HepG2 (cell line): ENCODE data around the gene PRKAG3. TPM values are rescaled to one million over a fixed set of nuclear protein-coding genes. Genes with fewer than 3 reads are reported as not detected.

ENCODE experiments used
- KDM5A ChIP-seq: fragments of 200-600 bp; sonication (generic); IDR thresholded peaks from 2 replicates; pipeline ENCODE4 v1.7.0; 2018; ENCODE audit warnings: antibody characterized with exemption, mild to moderate bottlenecking, low read length, borderline replicate concordance
- YEATS2 ChIP-seq: sonication (generic); formaldehyde crosslinking; IDR thresholded peaks from 2 replicates; pipeline ENCODE4 v1.4.0; 2020; ENCODE audit warnings: missing genetic modification reagents, borderline replicate concordance
- ZFP36 ChIP-seq: fragments of 150-350 bp; IDR thresholded peaks from 2 replicates; pipeline ENCODE4 v1.6.1; 2018; ENCODE audit warnings: borderline replicate concordance, low read length, low read depth; ENCODE audit not compliant: partially characterized antibody
- ZFYVE20 ChIP-seq: sonication (generic); formaldehyde crosslinking; IDR thresholded peaks from 2 replicates; pipeline ENCODE4 v1.8.0; 2023; ENCODE audit warnings: low read depth, mild to moderate bottlenecking, moderate library complexity, missing genetic modification reagents, borderline replicate concordance
- ZNF350 ChIP-seq: sonication (generic); formaldehyde crosslinking; IDR thresholded peaks from 2 replicates; pipeline ENCODE4 v1.4.0; 2020; ENCODE audit warnings: mild to moderate bottlenecking, low read depth, missing genetic modification reagents, borderline replicate concordance
- polyA plus RNA-seq, 8 experiments: library from polyadenylated mRNA; depleted of rRNA in 3 of 8; stranded (reverse) in 7 of 8; unstranded in 1 of 8; fragments of >200 nt; fragmentation: Illumina TruSeq in 4 of 8; extraction: Trizol in 4 of 8; gene quantifications; 2 replicates each; pipeline versions ENCODE4 v1.2.1 to v1.2.3, GENCODE V29; 2011 to 2016; ENCODE audit warnings: low read depth in 4 of 8, missing spikeins in 1 of 8, mixed read lengths in 1 of 8; ENCODE audit not compliant: insufficient read depth in 1 of 8
- total RNA-seq, 5 experiments: library from RNA; depleted of rRNA; stranded (reverse); fragments of >200 nt; fragmentation: Illumina TruSeq; extraction: Trizol; gene quantifications; 2 replicates each; pipeline ENCODE4 v1.2.3, GENCODE V29; 2016; ENCODE audit warnings: low read depth in 1 of 5
- TF ChIP-seq, protein P1 (sequence below): IDR thresholded peaks from 2 replicates; pipeline ENCODE4 v1.6.1; 2016; ENCODE audit warnings: low read depth
- TF ChIP-seq, protein P2 (sequence below): IDR thresholded peaks from 2 replicates; pipeline ENCODE4 v1.6.1; 2016; ENCODE audit warnings: missing compliant biosample characterization, missing genetic modification reagents, borderline replicate concordance
- TF ChIP-seq, protein P3 (sequence below): sonication (generic); formaldehyde crosslinking; IDR thresholded peaks from 2 replicates; pipeline ENCODE4 v1.4.0; 2020; ENCODE audit warnings: missing genetic modification reagents, borderline replicate concordance
- TF ChIP-seq, protein P4 (sequence below): IDR thresholded peaks from 2 replicates; pipeline ENCODE4 v1.4.0; 2020; ENCODE audit warnings: mild to moderate bottlenecking, missing genetic modification reagents
- TF ChIP-seq, protein P5 (sequence below): sonication (generic); formaldehyde crosslinking; IDR thresholded peaks from 2 replicates; pipeline ENCODE4 v1.5.0; 2020; ENCODE audit warnings: mild to moderate bottlenecking, low read depth, missing genetic modification reagents, borderline replicate concordance
- TF ChIP-seq, protein P6 (sequence below): IDR thresholded peaks from 2 replicates; pipeline ENCODE4 v1.6.1; 2016; ENCODE audit warnings: control low read depth

Gene PRKAG3
- total and polyA plus RNA-seq, 2 of the 13 experiments (the other 11 are each of a cell fraction or from before 2014, with no cell fraction given), result not detected

DNA sequence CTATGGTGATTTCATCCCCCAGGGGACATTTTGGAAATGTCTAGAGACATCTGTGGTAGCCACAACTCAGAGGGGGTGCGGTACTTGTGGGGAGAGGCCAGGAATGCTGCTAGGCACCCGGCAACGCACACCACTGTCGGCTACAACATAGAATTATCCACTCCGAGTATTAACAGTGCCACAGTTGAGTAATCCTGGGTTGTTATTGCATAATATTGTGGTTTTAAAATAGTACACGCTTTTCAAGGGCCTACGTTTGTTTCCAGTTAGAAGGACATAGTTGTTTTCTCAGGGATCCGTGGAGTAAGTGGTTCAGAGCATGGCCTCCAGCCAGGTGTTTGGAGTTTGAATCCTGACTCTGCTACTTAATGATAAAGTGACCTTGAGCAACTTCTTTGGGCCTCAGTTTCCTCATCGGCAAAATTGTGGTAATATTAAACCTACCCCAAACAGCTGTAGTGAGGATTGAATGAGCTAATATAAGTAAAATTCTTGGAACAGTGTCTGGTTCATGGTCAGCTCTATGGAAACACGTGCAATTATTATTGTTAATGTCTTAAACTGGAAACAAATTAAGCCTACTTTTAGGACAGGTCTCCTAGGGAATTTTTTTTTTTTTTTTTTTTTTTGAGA is 25.1 kb downstream of the PRKAG3 start (continued):
- TF ChIP-seq, protein P1, sequence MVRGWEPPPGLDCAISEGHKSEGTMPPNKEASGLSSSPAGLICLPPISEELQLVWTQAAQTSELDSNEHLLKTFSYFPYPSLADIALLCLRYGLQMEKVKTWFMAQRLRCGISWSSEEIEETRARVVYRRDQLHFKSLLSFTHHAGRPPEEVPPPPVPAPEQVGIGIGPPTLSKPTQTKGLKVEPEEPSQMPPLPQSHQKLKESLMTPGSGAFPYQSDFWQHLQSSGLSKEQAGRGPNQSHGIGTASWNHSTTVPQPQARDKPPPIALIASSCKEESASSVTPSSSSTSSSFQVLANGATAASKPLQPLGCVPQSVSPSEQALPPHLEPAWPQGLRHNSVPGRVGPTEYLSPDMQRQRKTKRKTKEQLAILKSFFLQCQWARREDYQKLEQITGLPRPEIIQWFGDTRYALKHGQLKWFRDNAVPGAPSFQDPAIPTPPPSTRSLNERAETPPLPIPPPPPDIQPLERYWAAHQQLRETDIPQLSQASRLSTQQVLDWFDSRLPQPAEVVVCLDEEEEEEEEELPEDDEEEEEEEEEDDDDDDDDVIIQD (CRISPR knock-in tag), result peak; percentile 69; the same call in 1 of the 2 replicates
- TF ChIP-seq, protein P2, sequence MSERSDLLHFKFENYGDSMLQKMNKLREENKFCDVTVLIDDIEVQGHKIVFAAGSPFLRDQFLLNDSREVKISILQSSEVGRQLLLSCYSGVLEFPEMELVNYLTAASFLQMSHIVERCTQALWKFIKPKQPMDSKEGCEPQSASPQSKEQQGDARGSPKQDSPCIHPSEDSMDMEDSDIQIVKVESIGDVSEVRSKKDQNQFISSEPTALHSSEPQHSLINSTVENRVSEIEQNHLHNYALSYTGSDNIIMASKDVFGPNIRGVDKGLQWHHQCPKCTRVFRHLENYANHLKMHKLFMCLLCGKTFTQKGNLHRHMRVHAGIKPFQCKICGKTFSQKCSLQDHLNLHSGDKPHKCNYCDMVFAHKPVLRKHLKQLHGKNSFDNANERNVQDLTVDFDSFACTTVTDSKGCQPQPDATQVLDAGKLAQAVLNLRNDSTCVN (CRISPR knock-in tag), result no peak
- TF ChIP-seq, protein P3, sequence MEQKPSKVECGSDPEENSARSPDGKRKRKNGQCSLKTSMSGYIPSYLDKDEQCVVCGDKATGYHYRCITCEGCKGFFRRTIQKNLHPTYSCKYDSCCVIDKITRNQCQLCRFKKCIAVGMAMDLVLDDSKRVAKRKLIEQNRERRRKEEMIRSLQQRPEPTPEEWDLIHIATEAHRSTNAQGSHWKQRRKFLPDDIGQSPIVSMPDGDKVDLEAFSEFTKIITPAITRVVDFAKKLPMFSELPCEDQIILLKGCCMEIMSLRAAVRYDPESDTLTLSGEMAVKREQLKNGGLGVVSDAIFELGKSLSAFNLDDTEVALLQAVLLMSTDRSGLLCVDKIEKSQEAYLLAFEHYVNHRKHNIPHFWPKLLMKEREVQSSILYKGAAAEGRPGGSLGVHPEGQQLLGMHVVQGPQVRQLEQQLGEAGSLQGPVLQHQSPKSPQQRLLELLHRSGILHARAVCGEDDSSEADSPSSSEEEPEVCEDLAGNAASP (CRISPR knock-in tag), result peak; percentile 73; the same call in 1 of the 2 replicates
- no peak for TF ChIP-seq ZFYVE20 (CRISPR knock-in tag)
- TF ChIP-seq ZNF350, result peak; percentile 57; the same call in 1 of the 2 replicates
- TF ChIP-seq YEATS2 (CRISPR knock-in tag), result no peak; the same call in 1 of the 2 replicates
- TF ChIP-seq, protein P4, sequence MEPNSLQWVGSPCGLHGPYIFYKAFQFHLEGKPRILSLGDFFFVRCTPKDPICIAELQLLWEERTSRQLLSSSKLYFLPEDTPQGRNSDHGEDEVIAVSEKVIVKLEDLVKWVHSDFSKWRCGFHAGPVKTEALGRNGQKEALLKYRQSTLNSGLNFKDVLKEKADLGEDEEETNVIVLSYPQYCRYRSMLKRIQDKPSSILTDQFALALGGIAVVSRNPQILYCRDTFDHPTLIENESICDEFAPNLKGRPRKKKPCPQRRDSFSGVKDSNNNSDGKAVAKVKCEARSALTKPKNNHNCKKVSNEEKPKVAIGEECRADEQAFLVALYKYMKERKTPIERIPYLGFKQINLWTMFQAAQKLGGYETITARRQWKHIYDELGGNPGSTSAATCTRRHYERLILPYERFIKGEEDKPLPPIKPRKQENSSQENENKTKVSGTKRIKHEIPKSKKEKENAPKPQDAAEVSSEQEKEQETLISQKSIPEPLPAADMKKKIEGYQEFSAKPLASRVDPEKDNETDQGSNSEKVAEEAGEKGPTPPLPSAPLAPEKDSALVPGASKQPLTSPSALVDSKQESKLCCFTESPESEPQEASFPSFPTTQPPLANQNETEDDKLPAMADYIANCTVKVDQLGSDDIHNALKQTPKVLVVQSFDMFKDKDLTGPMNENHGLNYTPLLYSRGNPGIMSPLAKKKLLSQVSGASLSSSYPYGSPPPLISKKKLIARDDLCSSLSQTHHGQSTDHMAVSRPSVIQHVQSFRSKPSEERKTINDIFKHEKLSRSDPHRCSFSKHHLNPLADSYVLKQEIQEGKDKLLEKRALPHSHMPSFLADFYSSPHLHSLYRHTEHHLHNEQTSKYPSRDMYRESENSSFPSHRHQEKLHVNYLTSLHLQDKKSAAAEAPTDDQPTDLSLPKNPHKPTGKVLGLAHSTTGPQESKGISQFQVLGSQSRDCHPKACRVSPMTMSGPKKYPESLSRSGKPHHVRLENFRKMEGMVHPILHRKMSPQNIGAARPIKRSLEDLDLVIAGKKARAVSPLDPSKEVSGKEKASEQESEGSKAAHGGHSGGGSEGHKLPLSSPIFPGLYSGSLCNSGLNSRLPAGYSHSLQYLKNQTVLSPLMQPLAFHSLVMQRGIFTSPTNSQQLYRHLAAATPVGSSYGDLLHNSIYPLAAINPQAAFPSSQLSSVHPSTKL (CRISPR knock-in tag), result peak; percentile 96
- TF ChIP-seq, protein P5, sequence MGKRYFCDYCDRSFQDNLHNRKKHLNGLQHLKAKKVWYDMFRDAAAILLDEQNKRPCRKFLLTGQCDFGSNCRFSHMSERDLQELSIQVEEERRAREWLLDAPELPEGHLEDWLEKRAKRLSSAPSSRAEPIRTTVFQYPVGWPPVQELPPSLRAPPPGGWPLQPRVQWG (CRISPR knock-in tag), result no peak
- no peak for TF ChIP-seq KDM5A
- TF ChIP-seq, protein P6, sequence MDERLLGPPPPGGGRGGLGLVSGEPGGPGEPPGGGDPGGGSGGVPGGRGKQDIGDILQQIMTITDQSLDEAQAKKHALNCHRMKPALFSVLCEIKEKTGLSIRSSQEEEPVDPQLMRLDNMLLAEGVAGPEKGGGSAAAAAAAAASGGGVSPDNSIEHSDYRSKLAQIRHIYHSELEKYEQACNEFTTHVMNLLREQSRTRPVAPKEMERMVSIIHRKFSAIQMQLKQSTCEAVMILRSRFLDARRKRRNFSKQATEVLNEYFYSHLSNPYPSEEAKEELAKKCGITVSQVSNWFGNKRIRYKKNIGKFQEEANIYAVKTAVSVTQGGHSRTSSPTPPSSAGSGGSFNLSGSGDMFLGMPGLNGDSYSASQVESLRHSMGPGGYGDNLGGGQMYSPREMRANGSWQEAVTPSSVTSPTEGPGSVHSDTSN (CRISPR knock-in tag), result no peak
- TF ChIP-seq ZFP36, result peak; percentile 3
